BJ (cell line): Measurements from ENCODE around the gene PRKACB. TPM values are rescaled to one million over a fixed set of nuclear protein-coding genes. Genes with fewer than 3 reads are reported as not detected.

Source experiments
- CTCF ChIA-PET: fragments of 350-600 bp; formaldehyde crosslinking; extraction: SDS; loops from one replicate; lab custom pipeline; 2021; ENCODE audit warnings: antibody characterized with exemption, inconsistent platforms; lab: Yijun Ruan, JAX
- POLR2A ChIA-PET: fragments of 300-600 bp; sonication (Branson Sonifier 250); formaldehyde crosslinking; extraction: SDS; loops from one replicate; lab custom pipeline; 2021; ENCODE audit warnings: antibody characterized with exemption; lab: Charles Lee
- DNase-seq: peaks from one replicate; pipeline ENCODE4 v3.0.0-alpha.2; 2011; ENCODE audit warnings: low read depth
- H3K27me3 ChIP-seq: 2 replicates; pipeline ENCODE4 v1.6.0; 2011; ENCODE audit warnings: low read length; ENCODE audit not compliant: control insufficient read depth, insufficient read depth
- H3K36me3 ChIP-seq: 2 replicates; pipeline ENCODE4 v1.5.1; 2011; ENCODE audit warnings: low read length; ENCODE audit not compliant: control insufficient read depth, insufficient read depth
- H3K4me3 ChIP-seq: 2 replicates; pipeline ENCODE4 v1.5.1; 2011; ENCODE audit warnings: low read depth, mild to moderate bottlenecking, control low read depth, low read length
- polyA plus RNA-seq: library from polyadenylated mRNA; depleted of rRNA; stranded (reverse); fragments of >200 nt; gene quantifications from 2 replicates; pipeline ENCODE4 v1.2.3, GENCODE V29; 2011
- TF ChIP-seq, protein P1 (sequence below): IDR thresholded peaks from 2 replicates; pipeline ENCODE4 v1.5.1; 2011; ENCODE audit warnings: low read depth, mild to moderate bottlenecking, control low read depth, inconsistent platforms, low read length, moderate library complexity; ENCODE audit not compliant: insufficient read depth

PRKACB gene
- polyA plus RNA-seq, 1 experiment = 8.4 TPM

DNA sequence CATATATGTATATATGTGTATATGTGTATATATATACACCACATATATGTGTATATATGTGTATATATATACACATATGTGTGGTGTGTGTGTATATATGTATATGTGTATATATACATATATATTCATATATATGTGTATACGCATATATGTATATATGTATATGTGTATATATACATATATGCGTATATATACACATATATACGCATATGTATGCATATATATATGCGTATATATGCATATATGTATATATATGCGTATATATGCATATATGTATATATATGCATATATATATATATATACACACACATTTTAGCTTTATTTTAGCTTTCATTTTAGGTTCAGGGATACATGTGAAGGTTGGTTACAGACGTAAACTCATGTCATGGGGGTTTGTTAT is 54.8 kb downstream of the PRKACB start:
- TF ChIP-seq, protein P1, sequence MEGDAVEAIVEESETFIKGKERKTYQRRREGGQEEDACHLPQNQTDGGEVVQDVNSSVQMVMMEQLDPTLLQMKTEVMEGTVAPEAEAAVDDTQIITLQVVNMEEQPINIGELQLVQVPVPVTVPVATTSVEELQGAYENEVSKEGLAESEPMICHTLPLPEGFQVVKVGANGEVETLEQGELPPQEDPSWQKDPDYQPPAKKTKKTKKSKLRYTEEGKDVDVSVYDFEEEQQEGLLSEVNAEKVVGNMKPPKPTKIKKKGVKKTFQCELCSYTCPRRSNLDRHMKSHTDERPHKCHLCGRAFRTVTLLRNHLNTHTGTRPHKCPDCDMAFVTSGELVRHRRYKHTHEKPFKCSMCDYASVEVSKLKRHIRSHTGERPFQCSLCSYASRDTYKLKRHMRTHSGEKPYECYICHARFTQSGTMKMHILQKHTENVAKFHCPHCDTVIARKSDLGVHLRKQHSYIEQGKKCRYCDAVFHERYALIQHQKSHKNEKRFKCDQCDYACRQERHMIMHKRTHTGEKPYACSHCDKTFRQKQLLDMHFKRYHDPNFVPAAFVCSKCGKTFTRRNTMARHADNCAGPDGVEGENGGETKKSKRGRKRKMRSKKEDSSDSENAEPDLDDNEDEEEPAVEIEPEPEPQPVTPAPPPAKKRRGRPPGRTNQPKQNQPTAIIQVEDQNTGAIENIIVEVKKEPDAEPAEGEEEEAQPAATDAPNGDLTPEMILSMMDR = no peak
- DNase-seq = no peak
- POLR2A ChIA-PET = no interaction called here
- H3K4me3 ChIP-seq = no peak overlapping the region
- no peaks in the 10 kb centered on the region for H3K36me3 ChIP-seq
- H3K27me3 ChIP-seq = no peaks in the 10 kb centered on the region
- CTCF ChIA-PET = interaction anchor here (0.9 kb wide), 1 partner anchor 29 kb away, joined by 3 read pairs; no protein-coding TSS in a partner anchor

DNA sequence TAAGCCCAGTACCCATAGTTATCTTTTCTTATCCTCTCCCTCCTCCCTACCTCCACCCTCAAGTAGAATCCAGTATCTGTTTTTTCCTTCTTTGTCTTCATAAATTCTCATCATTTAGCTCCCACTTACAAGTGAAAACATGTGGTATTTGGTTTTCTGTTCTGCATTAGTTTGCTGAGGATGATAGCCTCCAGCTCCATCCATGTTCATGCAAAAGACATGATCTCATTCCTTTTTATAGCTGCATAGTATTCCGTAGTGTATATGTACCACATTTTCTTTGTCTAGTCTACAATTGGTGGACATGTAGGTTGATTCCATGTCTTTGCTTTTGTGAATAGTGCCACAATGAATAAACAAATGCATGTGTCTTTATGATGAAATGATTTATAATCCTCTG is 55.2 kb downstream of the PRKACB start:
- Histone ChIP-seq H3K27me3 (no peaks in the 10 kb centered on the region), H3K36me3 (no peaks in the 10 kb centered on the region), H3K4me3 (no peak overlapping the region)
- DNase-seq = no peak
- POLR2A ChIA-PET = no interaction called here
- TF ChIP-seq, protein P1 = no peak
- CTCF ChIA-PET = interaction anchor here (0.9 kb wide), 1 partner anchor 29 kb away, joined by 3 read pairs; no protein-coding TSS in a partner anchor

DNA sequence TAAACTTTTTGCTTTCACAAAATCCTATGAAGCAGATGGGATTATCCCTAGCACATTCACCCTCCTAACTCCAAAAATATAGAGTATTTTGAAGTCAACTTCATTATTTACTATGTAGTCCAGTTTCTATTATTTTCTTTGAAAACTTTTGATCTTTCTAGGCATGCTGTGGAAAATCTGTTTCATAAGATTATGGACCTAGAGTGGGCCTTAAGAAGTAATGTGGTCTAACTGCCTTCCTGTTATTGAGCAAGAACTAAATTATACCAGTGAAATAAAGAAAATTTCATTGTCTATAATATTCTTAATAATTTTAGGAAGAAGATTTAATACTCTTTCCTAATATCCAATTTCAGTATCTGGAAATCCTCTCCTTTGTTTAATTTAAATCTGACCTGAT is 58.1 kb downstream of the PRKACB start:
- no peak for DNase-seq
- TF ChIP-seq, protein P1 = no peak
- ChIA-PET CTCF (no interaction called here), POLR2A (no interaction called here)
- no peaks in the 10 kb centered on the region for H3K27me3 ChIP-seq
- H3K4me3 ChIP-seq = no peak overlapping the region
- H3K36me3 ChIP-seq = no peaks in the 10 kb centered on the region

DNA sequence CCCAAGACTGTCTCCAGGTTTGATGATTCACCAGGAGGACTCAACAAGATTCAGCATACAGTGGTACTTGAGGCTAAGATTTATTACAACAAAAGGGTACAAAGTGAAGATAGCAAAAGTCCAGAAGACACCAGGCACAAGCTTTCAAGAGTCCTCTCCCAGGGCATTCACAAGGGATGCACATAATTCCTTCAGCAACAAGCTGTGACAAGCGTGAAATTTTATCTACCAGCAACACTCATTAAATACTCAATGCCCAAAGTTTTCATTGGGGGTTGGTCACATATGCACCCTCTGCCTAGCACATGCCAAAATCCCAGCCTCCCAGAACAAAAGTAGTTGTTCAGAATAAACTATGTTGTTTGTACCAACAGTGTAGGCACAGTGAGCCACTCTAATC is 62.3 kb downstream of the PRKACB start:
- no peak overlapping the region for H3K4me3 ChIP-seq
- TF ChIP-seq, protein P1 = no peak
- no peaks in the 10 kb centered on the region for H3K27me3 ChIP-seq
- POLR2A ChIA-PET = no interaction called here
- CTCF ChIA-PET = no interaction called here
- H3K36me3 ChIP-seq = no peaks in the 10 kb centered on the region
- no peak for DNase-seq

DNA sequence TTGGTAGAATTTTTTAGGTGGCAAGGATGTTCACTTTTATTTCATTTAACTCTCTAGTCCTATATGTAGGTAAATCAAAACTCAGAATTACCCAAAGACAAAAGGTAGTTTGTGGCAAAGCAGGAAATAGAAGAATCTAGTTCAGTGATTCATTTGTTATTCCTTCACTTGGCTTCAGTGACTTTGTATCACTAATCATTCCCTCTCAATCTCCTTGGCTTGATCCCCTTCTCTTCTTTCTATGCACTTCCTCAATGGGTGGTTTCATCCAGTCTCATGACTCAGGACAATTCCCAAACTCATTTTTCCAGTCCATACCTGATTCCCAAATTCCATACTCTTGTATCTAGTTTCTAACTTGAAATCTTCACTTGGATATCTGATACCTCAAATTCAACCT is 64.9 kb downstream of the PRKACB start:
- no peak overlapping the region for H3K4me3 ChIP-seq
- no peaks in the 10 kb centered on the region for H3K36me3 ChIP-seq
- ChIA-PET POLR2A (no interaction called here), CTCF (no interaction called here)
- H3K27me3 ChIP-seq = no peaks in the 10 kb centered on the region
- no peak for DNase-seq
- TF ChIP-seq, protein P1 = no peak
